HG03521 (cell line): ENCODE data around the gene CCNT1.
"Not testable (repeated sequence)": the region's sequence is repeated elsewhere in the genome, so short reads cannot be mapped to it uniquely, and the experiment has no call there.

Experiments used
- ATAC-seq: cut with Tn5 transposase; IDR thresholded peaks from one replicate; pipeline ENCODE4 v1.9.1; 2021; ENCODE audit warnings: mild to moderate bottlenecking, moderate library complexity; ENCODE audit not compliant: unreplicated experiment

The CCNT1 gene

DNA sequence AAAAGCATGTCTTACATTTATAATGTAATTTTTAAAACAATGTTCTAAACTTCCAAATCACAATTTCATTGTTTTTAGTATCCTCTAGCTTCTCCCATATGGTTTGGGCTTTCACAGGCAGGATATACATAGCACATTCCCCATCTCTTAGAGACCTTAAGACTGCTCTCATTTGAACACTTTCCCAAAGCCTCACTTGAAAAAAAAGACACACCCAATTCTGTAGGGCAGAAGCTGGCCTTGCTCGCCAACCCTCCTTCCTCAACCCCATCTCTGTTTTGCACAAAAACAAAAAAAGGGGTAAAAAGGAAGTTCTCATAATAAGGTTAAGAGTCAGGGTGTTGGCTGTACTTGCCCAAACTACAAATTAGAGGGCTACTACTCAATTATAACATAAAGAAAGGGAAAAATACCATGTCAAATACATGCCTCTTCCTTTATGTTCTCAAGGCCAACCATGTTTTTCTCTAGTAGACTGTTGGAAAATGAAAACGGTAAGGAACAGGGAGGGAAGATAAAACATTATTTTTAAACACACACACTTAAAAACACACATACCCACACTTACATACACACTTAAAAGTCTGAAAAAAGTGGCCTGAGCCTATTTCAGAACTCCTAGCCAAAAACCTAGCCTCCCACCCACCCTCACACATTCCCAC is 24.6 kb downstream of the CCNT1 start:
- no peak for ATAC-seq

DNA sequence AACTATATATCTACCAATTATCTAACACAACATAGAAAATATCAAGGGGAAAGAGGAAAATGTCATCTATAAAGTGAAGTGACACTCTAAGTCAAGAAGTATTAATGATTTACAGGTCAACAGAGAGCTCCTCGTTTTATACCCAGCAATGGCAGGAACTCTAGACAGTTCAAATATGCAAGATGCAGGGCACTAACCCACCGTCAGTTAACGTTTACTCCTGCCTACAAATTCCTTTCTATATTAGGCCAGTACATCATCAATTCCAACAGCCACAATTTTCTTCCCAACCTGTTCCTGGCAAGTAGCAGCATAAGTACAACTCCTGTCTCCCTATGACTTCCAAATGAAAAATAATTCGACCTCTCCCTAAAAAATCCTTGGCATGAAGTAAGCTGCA is 25.5 kb downstream of the CCNT1 start:
- no peak for ATAC-seq

DNA sequence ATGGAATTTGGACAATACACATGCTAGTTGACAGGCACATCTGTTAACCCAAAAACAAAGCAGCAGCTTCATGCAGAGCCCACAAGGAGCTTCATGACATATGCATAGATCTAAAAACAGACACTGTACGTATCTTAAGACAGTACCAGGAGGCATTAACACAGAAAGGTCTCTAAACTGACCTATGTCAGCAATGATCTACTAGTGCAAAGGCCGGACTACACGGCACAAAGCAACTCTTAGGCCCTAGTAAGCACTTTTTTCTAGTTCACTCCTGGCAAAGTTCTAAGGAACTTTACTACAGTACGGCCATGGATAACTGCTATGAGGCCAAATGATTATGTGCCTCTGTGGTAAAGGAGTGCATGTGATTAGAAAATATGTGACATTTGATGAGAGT is 26.1 kb downstream of the CCNT1 start:
- no peak for ATAC-seq

DNA sequence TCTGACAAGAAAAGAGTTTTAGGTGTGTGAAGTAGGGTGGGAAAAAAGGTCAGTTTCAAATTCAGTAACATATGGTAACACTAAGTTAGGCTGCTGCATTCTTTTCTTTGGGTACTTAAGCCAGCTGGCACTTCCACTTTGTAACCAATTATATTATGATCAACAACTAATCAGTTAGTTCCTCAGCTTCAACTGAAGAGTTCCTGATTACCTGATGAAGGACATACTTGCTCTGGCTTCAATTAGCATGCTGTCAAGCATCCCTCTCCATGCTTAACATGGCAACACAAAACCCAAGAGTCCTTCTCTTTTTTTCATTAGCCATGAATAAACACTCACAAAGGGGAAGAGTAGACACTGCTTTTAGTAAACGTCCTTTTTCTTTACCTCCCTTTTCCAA is 27.7 kb downstream of the CCNT1 start:
- ATAC-seq: no peak

DNA sequence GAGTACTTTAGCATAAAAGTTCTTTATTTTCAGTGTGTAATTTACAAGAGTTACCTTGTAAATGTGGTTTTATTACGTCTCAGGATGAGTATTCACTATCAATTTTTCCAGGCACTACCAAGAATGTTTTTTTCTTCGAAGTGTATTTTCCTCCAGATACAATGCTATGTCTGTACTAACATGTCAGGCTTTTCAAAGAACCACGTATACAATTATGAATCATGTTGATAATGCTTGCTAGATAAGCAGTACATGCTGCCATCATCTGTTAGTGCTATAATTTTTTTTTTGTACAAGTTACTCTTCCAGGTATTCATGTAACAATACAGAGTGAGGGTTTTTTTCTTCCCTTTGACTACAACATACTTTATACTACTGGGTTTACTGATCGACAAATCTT is 28.9 kb downstream of the CCNT1 start:
- no peak for ATAC-seq

DNA sequence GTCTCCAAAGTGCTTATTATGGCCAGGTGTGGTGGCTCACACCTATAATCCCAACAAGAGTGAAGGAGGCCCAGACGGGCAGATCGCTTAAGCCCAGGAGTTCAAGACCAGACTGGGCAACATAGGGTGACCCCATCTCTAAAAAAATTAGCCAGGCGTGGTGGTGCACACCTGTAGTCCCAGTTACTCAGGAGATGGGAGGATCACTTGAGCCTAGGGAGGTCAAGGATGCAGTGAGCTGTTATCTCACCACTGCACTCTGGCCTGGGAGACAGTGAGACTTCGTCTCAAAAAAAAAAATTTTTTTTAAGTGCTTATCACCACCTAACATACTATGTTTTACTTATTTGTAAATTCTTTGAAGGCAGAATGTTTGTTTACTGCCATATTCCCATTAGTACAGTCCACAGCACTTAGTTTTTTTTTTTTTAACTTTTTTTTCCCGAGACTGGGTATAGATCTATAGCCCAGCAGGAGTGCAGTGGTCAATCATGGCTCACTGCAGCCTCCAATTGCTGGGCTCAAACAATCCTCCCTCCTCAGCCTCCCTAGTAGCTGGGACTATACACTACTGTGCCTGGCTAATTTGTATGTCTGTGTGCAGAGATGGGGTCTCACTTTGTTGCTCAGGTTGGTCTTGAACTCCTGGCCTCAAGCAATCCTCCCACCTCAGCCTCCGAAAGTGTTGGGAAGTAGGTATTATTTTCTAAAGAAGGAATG is 29.7 kb downstream of the CCNT1 start:
- ATAC-seq: no peak

DNA sequence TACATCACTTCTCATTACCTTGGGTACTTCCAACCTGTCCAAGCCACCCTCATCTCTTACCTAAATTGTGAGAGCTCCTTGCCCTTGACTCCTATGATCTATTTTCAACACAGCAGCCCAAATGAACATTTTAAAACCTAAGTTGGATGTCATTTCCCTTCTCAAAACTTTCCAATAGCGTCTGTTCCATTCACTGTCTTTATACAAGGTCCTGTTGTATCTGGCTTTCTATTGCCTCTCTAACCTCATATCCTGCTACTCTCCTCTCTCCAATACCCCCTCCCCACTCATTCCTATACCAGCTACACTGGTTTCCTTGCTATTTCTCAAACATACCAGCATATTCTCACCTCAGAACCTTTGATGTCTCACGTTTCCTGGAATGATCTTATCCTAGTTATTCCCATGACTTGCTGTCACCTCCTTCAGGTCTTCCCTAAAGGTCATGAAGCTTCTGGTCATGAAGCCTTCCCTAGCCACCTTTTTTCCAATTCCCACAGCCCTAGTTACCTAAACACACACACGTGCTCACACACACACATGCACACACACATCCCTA is 30.4 kb downstream of the CCNT1 start:
- ATAC-seq: no peak

DNA sequence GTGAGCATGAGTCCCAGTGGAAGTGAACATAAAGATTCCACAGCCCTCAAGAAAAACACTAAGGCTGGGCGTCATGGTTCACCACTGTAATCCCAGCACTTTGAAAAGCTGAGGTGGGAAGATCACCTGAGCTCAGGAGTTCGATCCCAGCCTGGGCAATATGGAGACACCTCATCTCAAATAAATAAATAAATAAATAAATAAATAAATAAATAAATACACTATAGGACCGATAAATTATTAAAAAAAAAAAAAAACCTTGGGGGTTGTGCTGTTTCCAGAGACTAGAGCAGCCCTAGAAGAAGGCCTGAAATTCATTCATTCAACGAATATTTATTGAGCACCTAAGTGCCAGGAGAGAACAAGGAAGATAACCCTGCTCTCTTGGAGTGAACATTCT is 33.0 kb downstream of the CCNT1 start:
- ATAC-seq: no peak

DNA sequence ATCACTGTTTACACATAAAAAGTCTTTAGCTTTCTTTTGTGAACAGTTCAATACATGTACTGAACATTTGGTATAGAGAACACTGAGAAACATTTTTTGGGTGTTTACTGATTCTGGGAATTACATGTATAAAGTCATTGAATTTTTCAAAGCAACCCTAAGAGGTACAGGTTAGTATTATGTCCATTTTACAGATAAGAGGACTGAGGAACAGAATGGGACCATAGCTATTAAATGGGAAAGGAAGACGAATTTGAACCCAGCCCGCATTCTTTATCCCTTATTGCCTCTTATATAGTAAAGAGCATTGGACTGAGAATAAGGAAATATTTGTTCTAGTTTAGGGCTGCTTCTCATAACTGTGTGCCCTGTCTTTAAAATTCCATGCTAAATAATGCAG is 33.6 kb downstream of the CCNT1 start:
- no peak for ATAC-seq

DNA sequence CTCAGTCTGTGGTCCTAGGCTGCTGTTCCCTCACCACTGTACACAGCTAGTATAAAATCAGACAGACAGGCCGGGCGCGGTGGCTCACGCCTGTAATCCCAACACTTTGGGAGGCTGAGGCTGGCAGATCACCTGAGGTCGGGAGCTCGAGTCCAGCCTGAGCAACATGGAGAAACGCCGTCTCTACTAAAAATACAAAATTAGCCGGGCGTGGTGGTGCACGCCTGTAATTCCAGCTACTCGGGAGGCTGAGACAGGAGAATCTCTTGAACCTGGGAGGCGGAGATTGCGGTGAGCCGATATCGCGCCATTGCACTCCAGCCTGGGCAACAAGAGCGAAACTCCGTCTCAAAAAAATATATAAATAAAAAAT is 34.0 kb downstream of the CCNT1 start:
- ATAC-seq: not testable (repeated sequence)

DNA sequence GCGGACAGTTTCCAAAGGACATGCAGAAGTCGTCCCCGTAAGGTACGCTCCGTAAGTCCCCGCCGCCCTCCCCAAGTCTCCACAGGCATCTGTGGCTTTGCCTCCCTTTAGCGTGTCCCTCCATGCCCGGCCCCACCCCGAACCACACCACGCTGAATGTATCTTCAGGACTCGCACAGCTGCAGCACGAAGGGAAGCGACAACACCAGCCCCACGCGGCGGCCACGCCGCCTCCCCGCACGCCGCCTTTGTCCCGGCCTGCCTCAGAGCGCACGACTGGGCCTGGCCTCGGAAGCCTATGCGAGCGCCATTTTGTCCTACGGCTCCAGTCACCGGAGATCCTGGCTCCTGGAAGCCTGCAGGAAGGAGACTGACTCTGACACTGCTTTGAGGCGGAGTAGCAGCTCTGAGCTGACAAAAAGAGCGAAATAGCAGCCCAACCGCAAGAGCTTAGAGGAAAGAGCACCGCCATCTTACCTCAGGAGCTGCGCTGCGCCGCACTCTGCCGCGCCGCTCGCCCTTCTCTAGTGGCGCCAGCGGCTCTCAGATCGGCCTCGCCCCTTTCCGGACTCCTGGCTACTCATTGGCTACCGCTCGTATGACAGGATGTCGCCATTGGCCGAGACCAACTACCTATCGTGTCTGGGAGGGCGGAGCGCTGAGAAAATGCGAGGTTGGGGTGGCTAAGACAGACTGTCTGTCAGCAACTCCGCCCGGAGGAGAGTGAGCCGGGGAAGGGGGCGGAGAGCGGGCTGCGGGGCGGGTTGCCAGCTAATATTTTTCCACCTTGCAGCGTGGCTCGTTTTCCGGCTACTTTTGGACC is 34.6 kb downstream of the CCNT1 start, which contains the start of gene KANSL2:
Gene KANSL2, minus strand, starts transcription at position 529 of the 823 bp plus-strand sequence. CDS start 606 bp downstream, outside the sequence.
- peak; percentile 99 for ATAC-seq

DNA sequence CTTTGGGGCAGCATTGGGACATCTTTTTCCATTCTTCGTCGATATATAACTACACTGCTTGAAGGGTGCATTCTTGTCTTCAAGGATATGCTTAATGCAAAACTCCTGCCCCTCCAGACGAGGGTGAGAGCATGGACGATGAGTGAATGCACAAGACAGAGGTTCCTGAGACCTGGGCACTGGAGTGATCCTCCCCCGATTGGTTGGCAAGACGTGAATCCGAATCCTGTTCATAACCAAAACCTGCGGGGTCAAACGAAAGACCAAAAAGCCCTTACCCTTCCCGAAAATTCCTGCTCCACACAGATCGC is 35.2 kb downstream of the CCNT1 start:
- no peak for ATAC-seq

DNA sequence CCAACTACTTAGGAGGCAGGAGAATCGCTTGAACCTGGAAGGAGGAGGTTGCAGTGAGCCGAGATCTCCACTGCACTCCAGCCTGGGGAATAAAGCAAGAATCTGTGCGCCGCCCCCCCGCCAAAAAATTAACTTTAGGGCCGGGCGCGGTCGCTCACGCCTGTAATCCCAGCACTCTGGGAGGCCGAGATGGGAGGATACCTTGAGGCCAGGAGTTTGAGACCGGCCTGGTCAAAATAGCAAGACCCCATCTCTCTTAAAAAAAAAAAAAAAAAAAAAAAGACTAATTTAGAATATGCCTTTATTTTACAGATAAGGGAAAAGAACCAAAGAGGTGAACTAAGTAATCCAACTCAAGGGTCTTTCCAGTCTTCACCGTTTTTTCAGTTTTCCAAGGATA is 35.6 kb downstream of the CCNT1 start:
- no peak for ATAC-seq

DNA sequence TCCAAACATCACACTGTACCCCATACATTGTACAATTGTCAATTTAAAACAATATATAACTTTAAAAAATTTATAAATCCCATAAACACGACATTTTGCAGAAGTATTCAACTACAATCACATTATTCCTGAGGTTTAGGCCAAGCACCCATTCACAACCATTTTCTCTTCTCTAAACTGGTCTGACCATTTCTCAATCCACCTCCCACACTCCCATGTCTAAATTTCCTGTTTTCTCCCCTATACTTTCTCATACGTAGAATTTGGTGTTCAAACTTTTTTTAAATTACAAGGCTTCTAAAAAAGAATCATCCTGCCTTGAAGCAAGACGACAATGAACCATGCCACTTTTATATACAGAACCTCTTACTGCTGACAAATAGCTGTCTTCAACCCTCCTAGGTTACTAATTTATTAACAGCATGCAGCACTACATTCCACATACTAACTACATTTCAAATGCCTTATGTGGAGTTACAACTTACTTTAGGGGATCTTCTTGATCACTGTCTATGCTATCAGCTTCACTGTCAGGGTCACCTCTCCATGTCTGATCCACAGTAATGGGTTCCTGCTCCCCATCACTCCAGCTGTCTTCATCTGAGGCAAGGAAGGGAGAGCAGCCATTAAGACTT is 37.8 kb downstream of the CCNT1 start:
- no peak for ATAC-seq

DNA sequence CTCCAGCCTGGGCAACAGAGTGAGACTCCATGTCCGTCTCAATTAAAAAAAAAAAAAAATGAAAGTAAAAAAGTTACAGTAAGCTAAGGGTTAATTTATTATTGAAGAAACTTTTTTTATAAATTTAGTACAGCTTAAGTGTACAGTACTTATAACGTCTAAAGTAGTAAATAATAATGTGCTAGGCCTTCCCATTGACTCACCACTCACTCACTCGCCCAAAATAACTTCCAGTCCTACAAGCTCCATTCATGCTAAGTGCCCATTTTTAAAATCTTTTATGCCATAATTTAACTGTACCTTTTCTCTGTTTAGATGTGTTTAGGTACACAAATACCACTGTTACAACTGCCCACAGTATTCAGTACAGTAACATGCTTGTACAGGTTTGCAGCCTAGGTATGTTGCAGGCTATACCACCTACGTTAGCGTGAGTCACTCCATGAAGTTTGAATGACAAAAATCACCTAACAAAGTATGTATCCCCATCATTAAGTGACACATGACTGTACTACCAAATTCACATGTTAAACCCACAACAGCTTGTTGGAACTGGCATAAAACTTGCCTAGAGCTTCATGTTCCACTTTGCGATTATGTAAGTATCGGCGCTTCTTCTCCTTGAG is 45.2 kb downstream of the CCNT1 start:
- no peak for ATAC-seq

DNA sequence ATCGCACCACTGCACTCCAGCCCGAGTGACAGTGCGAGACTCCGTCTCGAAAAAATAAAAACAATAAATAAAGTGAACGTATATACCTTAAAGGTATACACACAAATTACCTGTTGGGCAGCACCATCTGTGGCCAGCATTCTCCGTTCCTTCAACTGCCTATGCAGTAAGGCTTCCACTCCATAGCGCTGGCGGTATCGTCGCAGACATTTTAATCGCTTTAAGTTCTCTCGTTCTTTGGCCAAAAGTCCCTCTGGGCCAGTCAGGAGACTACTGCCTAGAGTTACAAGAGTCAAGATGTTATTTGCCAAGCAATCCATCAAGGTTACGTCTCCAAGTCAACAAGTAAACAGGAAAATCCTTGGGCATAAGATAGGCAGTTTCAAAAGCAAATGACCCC is 47.5 kb downstream of the CCNT1 start:
- ATAC-seq: no peak

DNA sequence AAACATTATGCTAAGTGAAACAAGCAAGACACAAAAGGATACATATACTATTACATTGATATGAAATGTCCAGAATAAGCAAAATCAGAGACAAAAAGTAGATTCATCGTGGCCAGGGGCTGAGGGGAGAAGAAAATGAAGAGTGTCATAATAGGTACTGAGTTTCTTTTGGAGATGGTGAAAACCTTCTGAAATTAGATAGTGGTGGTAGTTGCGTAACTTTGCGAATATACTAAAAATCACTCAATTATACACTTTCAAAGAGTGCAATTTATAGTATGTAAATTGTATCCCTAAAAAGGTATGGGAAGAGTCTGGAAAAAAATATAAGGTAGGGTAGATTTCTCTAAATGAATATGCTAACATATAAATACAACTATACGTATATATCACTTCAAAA is 56.6 kb downstream of the CCNT1 start:
- no peak for ATAC-seq

DNA sequence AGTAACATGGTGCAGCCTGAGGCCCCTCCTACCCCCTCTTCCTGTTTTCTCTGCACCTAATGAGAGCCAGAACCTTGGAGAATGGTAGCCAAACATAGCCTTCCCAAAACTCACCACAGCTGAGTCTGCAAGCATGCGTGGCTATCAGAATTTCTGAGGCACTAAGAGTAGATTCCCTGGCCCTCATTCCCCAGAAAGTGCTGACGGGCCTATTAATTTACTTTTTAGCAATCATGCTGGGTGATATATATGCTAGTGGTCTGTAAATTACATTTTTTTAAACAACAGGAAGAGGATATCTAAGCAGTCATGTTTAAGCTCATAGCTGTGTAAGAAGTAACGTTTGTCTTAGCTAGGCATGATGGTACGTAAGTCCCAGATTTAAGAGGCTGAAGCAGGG is 64.8 kb downstream of the CCNT1 start:
- ATAC-seq: no peak

DNA sequence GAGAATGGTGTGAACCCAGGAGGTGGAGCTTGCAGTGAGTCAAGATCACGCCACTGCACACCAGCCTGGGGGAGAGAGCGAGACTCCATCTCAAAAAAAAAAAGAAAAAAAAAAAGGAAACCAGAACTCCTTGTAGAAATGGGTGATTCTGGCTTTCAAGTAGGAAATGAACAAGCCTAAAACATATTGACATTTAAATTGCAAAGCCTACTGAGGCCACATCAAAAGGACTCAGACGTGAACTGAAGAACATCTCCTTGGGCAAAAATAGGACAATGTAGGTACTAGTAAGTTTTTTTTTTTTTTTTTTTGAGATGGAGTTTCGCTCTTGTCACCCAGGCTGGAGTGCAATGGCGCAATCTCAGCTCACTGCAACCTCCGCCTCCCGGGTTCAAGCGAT is 71.2 kb downstream of the CCNT1 start:
- not testable (repeated sequence) for ATAC-seq

DNA sequence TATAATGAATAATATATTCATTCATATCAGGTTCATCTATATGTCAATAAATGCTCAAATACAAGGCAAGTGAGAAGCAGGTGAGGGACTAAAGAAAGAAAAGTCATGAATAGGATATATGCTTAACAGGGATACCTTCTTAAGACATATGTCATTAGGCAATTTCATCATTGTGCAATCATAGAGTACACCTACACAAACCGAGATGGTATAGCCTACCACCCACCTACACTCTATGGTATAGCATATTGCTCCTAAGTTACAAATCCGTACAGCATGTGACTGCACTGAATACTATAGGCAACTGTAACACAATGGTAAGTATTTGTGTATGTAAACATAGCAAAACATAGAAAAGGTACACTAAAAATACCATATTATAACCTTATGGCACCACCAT is 73.5 kb downstream of the CCNT1 start:
- ATAC-seq: no peak
